HepG2 (cell line): ENCODE data around the gene TRAPPC5. TPM values are rescaled to one million over a fixed set of nuclear protein-coding genes. Genes with fewer than 3 reads are reported as not detected.

Source experiments
- ATAC-seq: fragments of 200-7000 bp; cut with Tn5 transposase; 3 replicates; pipeline ENCODE4 v1.9.1; 2020; ENCODE audit warnings: mild to moderate bottlenecking, moderate library complexity
- BruUV-seq: library from RNA; stranded (reverse); fragments of 400-500 nt; replicated peaks from 2 replicates; lab custom pipeline; 2021; lab: Mats Ljungman, UMichigan
- CTCF ChIA-PET: fragments of 300-600 bp; formaldehyde crosslinking; extraction: SDS; loops from one replicate; lab custom pipeline; 2021; ENCODE audit warnings: low total read pairs, inconsistent platforms, low intra/inter-chr PET ratio; lab: Yijun Ruan, JAX
- POLR2A ChIA-PET: fragments of 350-600 bp; sonication (Branson Sonifier 250); formaldehyde crosslinking; loops from one replicate; lab custom pipeline; 2020; ENCODE audit warnings: antibody characterized with exemption, inconsistent platforms; lab: Yijun Ruan, JAX
- DNase-seq: peaks from one replicate; pipeline ENCODE4 v3.0.0-alpha.2; 2015; ENCODE audit warnings: low spot score
- FAIRE-seq: peaks from 3 replicates; lab custom pipeline; 2011; peaks lifted over from hg19 to GRCh38; lab: Jason Lieb, UNC
- H2AFZ ChIP-seq: one replicate; pipeline ENCODE4 v1.6.1; 2011; ENCODE audit warnings: low read length, inconsistent platforms
- H3K27ac ChIP-seq: fragments of 300-600 bp; 3 replicates; pipeline ENCODE4 v1.8.0; 2011; ENCODE audit warnings: mixed run types, mild to moderate bottlenecking, mixed read lengths, low read length, inconsistent platforms; ENCODE audit not compliant: insufficient read depth; ENCODE audit errors: extremely low read length
- H3K27me3 ChIP-seq, 2 experiments: fragments of 200-600 bp in 1 of 2; 2 replicates in 1 of 2; 3 replicates in 1 of 2; pipeline versions ENCODE4 v1.6.0 to v1.8.0; 2011; ENCODE audit warnings: low read length in 2 of 2, mild to moderate bottlenecking in 2 of 2, moderate library complexity in 2 of 2, inconsistent platforms in 1 of 2; ENCODE audit not compliant: insufficient read depth in 2 of 2, control insufficient read depth in 1 of 2
- H3K36me3 ChIP-seq, 2 experiments: fragments of 200-600 bp in 1 of 2; replicated peaks in 1 of 2; 2 replicates in 1 of 2; 3 replicates in 1 of 2; pipeline versions ENCODE4 v1.5.1 to v1.8.0; 2011; ENCODE audit warnings: low read length in 2 of 2, inconsistent platforms in 1 of 2; ENCODE audit not compliant: insufficient read depth in 2 of 2, control insufficient read depth in 1 of 2
- H3K4me1 ChIP-seq: 2 replicates; pipeline ENCODE4 v1.5.1; 2012; ENCODE audit warnings: low read length, inconsistent platforms; ENCODE audit not compliant: insufficient read depth
- H3K4me2 ChIP-seq: 2 replicates; pipeline ENCODE4 v1.6.0; 2011; ENCODE audit warnings: low read depth, low read length, inconsistent platforms
- H3K4me3 ChIP-seq, 3 experiments: fragments of 200-600 bp in 1 of 3; sonication (generic), shearing (Covaris generic) in 1 of 3; replicated peaks in 1 of 3; 2 replicates each; pipeline ENCODE4 v1.5.1; 2011 to 2016; ENCODE audit warnings: low read length in 3 of 3, inconsistent platforms in 2 of 3, low read depth in 2 of 3, mild to moderate bottlenecking in 2 of 3, control low read depth in 1 of 3, mixed read lengths in 1 of 3; ENCODE audit not compliant: insufficient read depth in 1 of 3
- H3K79me2 ChIP-seq: one replicate; pipeline ENCODE4 v1.6.1; 2011; ENCODE audit warnings: low read length, inconsistent platforms; ENCODE audit not compliant: insufficient read depth
- H3K9ac ChIP-seq: 2 replicates; pipeline ENCODE4 v1.6.0; 2011; ENCODE audit warnings: mild to moderate bottlenecking, low read depth, low read length, inconsistent platforms; ENCODE audit not compliant: insufficient read depth
- H3K9me3 ChIP-seq: 2 replicates; pipeline ENCODE4 v1.5.1; 2012; ENCODE audit warnings: mild to moderate bottlenecking, low read length
- H4K20me1 ChIP-seq: 2 replicates; pipeline ENCODE4 v1.6.0; 2011; ENCODE audit warnings: inconsistent platforms, mild to moderate bottlenecking, low read length, moderate library complexity; ENCODE audit not compliant: insufficient read depth
- EHMT2 ChIP-seq: fragments of 200-600 bp; sonication (generic); IDR thresholded peaks from 2 replicates; pipeline ENCODE4 v1.7.0; 2017; ENCODE audit warnings: antibody characterized with exemption, low read depth, low read length, borderline replicate concordance
- NFYB ChIP-seq: sonication (generic); formaldehyde crosslinking; IDR thresholded peaks from 2 replicates; pipeline ENCODE4 v1.4.0; 2020; ENCODE audit warnings: missing genetic modification reagents
- RFX5 ChIP-seq: IDR thresholded peaks from 2 replicates; pipeline ENCODE4 v1.6.1; 2011; ENCODE audit warnings: low read depth, low read length, improper control_type of control experiment
- ZNF121 ChIP-seq: sonication (generic); formaldehyde crosslinking; IDR thresholded peaks from 2 replicates; pipeline ENCODE4 v1.5.0; 2020; ENCODE audit warnings: mild to moderate bottlenecking, missing genetic modification reagents
- ZNF383 ChIP-seq: sonication (generic); formaldehyde crosslinking; IDR thresholded peaks from 2 replicates; pipeline ENCODE4 v1.4.0; 2020; ENCODE audit warnings: missing genetic modification reagents, mild to moderate bottlenecking, borderline replicate concordance
- ZZZ3 ChIP-seq: sonication (generic); formaldehyde crosslinking; IDR thresholded peaks from 2 replicates; pipeline ENCODE4 v1.4.0; 2020; ENCODE audit warnings: missing genetic modification reagents, mild to moderate bottlenecking, borderline replicate concordance
- WGBS: methylation state at CpG from one replicate; pipeline ENCODE4 v1.1.6; 2017; ENCODE audit warnings: low lambda C conversion rate; 5-methylcytosine and 5-hydroxymethylcytosine counted together
- in situ Hi-C: cut with HindIII; loops from 2 replicates; pipeline ENCODE4 v1.10.0; 2017; ENCODE audit warnings: low pct_unique_long_range_greater_than_20kb; ENCODE audit not compliant: extremely low pct_ligation_motif_present
- intact Hi-C: fragments of 100-400 bp; cut with micrococcal nuclease; formaldehyde crosslinking; loops from one replicate; pipeline ENCODE4 v1.10.0; 2022; ENCODE audit not compliant: unreplicated experiment
- polyA plus RNA-seq, 8 experiments: library from polyadenylated mRNA; depleted of rRNA in 3 of 8; stranded (reverse) in 7 of 8; unstranded in 1 of 8; fragments of >200 nt; fragmentation: Illumina TruSeq in 4 of 8; extraction: Trizol in 4 of 8; gene quantifications; 2 replicates each; pipeline versions ENCODE4 v1.2.1 to v1.2.3, GENCODE V29; 2011 to 2016; ENCODE audit warnings: low read depth in 4 of 8, missing spikeins in 1 of 8, mixed read lengths in 1 of 8; ENCODE audit not compliant: insufficient read depth in 1 of 8
- total RNA-seq, 5 experiments: library from RNA; depleted of rRNA; stranded (reverse); fragments of >200 nt; fragmentation: Illumina TruSeq; extraction: Trizol; gene quantifications; 2 replicates each; pipeline ENCODE4 v1.2.3, GENCODE V29; 2016; ENCODE audit warnings: low read depth in 1 of 5

TRAPPC5 gene
- total and polyA plus RNA-seq, 2 of the 13 experiments (the other 11 are each of a cell fraction or from before 2014, with no cell fraction given) = 38.5 to 78.7 TPM

- FAIRE-seq = no peak
- Histone ChIP-seq H2AFZ (no peak overlapping the region), H3K27ac (no peak overlapping the region), H3K27me3 (no peaks in the 10 kb centered on the region; a peak in 2 of 5 replicates), H3K79me2 (no peaks in the 10 kb centered on the region), H4K20me1 (no peaks in the 10 kb centered on the region), H3K4me1 (peaks cover 10% of the 10 kb centered on the region), H3K9me3 (no peaks in the 10 kb centered on the region), H3K36me3 (no peaks in the 10 kb centered on the region), H3K4me3 (no peak overlapping the region), H3K4me2 (no peak overlapping the region; the same call in 1 of the 2 replicates), H3K9ac (no peak overlapping the region)
- intact Hi-C loops (no loop called here), in situ Hi-C loops (no loop called here)
- WGBS = 16% methylated on average over 6 of the region's 9 CpGs
- POLR2A ChIA-PET = no interaction called here
- ATAC-seq = no peak
- CTCF ChIA-PET = no interaction called here
- no peak for DNase-seq
- no peak for TF ChIP-seq ZZZ3 (CRISPR knock-in tag)
- TF ChIP-seq RFX5 = 0 out of 2 replicates have a peak, but pooled peaks have one; percentile 30
- TF ChIP-seq NFYB (CRISPR knock-in tag) = 0 out of 2 replicates have a peak, but pooled peaks have one; percentile 27
- BruUV-seq = no TSS peak
Measured at GRCh38 chr19:7658219-7658686, 22.4 kb upstream of the TRAPPC5 start.

GRCh38 chr19:7661744-7662538 lies 18.7 kb upstream of the TRAPPC5 start:
- TF ChIP-seq ZNF121 (0 out of 2 replicates have a peak, but pooled peaks have one; percentile 19), EHMT2 (no peak), ZNF383 (CRISPR knock-in tag) (no peak)
- Histone ChIP-seq H3K9ac (no peak overlapping the region), H3K4me1 (peaks cover 7% of the 10 kb centered on the region), H4K20me1 (no peaks in the 10 kb centered on the region), H3K9me3 (no peaks in the 10 kb centered on the region), H3K4me2 (no peak overlapping the region), H3K4me3 (no peak overlapping the region), H3K36me3 (no peaks in the 10 kb centered on the region), H3K27ac (no peak overlapping the region), H3K79me2 (no peaks in the 10 kb centered on the region), H3K27me3 (peaks cover 0 to 3% of the 10 kb centered on the region in 2 experiments; a peak in 2 of 5 replicates), H2AFZ (no peak overlapping the region)
- no peak for ATAC-seq
- CTCF ChIA-PET = no interaction called here
- DNase-seq = no peak
- FAIRE-seq = no peak
- in situ Hi-C loops (no loop called here), intact Hi-C loops (no loop called here)
- POLR2A ChIA-PET = no interaction called here
- WGBS = 52% methylated on average over 8 of the region's 8 CpGs
- no TSS peak for BruUV-seq
